D721Med (cell line): Measurements from ENCODE around the gene FASTKD3.

ENCODE experiments used
- DNase-seq: peaks from one replicate; pipeline ENCODE4 v3.0.0; 2011; ENCODE audit warnings: low spot score; ENCODE audit not compliant: insufficient read length
- FAIRE-seq: peaks from 2 replicates; lab custom pipeline; 2011; peaks lifted over from hg19 to GRCh38; lab: Jason Lieb, UNC
- CTCF ChIP-seq: IDR thresholded peaks from 2 replicates; pipeline ENCODE4 v1.5.1; 2012; ENCODE audit warnings: mild to moderate bottlenecking, control low read depth; ENCODE audit not compliant: insufficient read depth; ENCODE audit errors: missing control alignments

The FASTKD3 gene

GRCh38 chr5:7849681-7850394 lies 19.0 kb downstream of the FASTKD3 start:
- peak; percentile 4 for TF ChIP-seq CTCF
- FAIRE-seq (no peak), DNase-seq (no peak)

GRCh38 chr5:7848296-7848695 lies 20.5 kb downstream of the FASTKD3 start:
- no peak for FAIRE-seq
- TF ChIP-seq CTCF = no peak
- DNase-seq = no peak

- DNase-seq (no peak), FAIRE-seq (no peak)
- TF ChIP-seq CTCF = no peak
These were observed 22.5 kb downstream of the FASTKD3 start for GRCh38 chr5:7846327-7846726.

- FAIRE-seq (no peak), DNase-seq (no peak)
- TF ChIP-seq CTCF = no peak
These were observed 23.3 kb downstream of the FASTKD3 start for GRCh38 chr5:7845557-7845956.

GRCh38 chr5:7844901-7845300 lies 23.9 kb downstream of the FASTKD3 start:
- TF ChIP-seq CTCF = no peak
- DNase-seq (no peak), FAIRE-seq (no peak)

GRCh38 chr5:7842531-7842930 lies 26.3 kb downstream of the FASTKD3 start:
- FAIRE-seq = no peak
- TF ChIP-seq CTCF = no peak
- DNase-seq = no peak

- no peak for TF ChIP-seq CTCF
- DNase-seq = no peak
- no peak for FAIRE-seq
These were observed 31.4 kb downstream of the FASTKD3 start for GRCh38 chr5:7837403-7837802.
